MG63 (cell line): ENCODE results near the gene TNRC6C. TPM values are rescaled to one million over a fixed set of nuclear protein-coding genes. Genes with fewer than 3 reads are reported as not detected.
"Not testable (repeated sequence)": the region's sequence is repeated elsewhere in the genome, so short reads cannot be mapped to it uniquely, and the experiment has no call there.

Experiments used
- DNase-seq: peaks from one replicate; pipeline ENCODE4 v3.0.0-alpha.2; 2020
- H3K27me3 ChIP-seq: fragments of 250-450 bp; sonication (Bioruptor Pico); 2 replicates; pipeline ENCODE4 v1.5.1; 2020; ENCODE audit warnings: mild to moderate bottlenecking, moderate library complexity
- H3K36me3 ChIP-seq: fragments of 250-450 bp; sonication (Bioruptor Pico); 2 replicates; pipeline ENCODE4 v1.5.1; 2020; ENCODE audit warnings: mild to moderate bottlenecking, moderate library complexity
- H3K4me3 ChIP-seq: fragments of 250-450 bp; sonication (Bioruptor Pico); 2 replicates; pipeline ENCODE4 v1.5.1; 2020; ENCODE audit warnings: mild to moderate bottlenecking, moderate library complexity
- H3K9me3 ChIP-seq: fragments of 250-450 bp; sonication (Bioruptor Pico); 2 replicates; pipeline ENCODE4 v1.5.1; 2020; ENCODE audit warnings: mild to moderate bottlenecking, moderate library complexity
- total RNA-seq: library from RNA; depleted of rRNA; stranded (reverse); fragments of >200 nt; shearing (Covaris generic); gene quantifications from 2 replicates; pipeline ENCODE4 v1.2.3, GENCODE V29; 2014; ENCODE audit warnings: low replicate concordance

The TNRC6C gene
- total RNA-seq, 1 experiment from 2014 or later: 3.2 TPM

- Histone ChIP-seq H3K4me3 (no peak overlapping the region), H3K27me3 (no peaks in the 10 kb centered on the region), H3K36me3 (peaks cover 4% of the 10 kb centered on the region; the same call in 1 of the 2 replicates), H3K9me3 (peaks cover 2% of the 10 kb centered on the region)
- DNase-seq: no peak
Observed at GRCh38 chr17:78043031-78043430, 84.5 kb downstream of the TNRC6C start.

DNA sequence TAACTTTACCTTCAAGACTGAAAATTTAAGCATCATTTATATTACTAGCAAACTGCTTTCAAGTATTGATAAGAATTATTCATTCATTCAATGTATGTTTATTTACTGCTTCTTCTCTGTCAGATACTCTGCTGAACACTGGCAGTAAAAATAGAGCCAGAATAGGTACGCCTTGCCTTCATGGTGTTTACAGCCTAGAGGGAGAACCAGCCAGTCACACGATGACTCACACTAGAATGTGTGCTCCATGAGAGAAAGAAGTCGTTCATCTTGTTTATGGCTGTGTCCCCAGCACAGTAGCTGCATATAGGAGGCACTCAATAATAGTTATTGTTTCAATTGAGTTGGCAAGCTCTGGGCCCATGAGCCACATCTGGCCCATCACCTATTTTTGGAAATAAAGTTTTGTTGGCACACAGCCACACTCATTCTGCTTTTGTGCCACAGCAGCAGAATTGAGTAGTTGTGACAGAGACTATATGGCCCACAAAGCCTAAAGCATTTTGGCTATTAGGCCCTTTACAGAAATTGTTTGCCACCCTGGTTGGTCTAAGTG lies 85.9 kb downstream of the TNRC6C start:
- Histone ChIP-seq H3K4me3 (no peak overlapping the region), H3K36me3 (peaks cover 4% of the 10 kb centered on the region), H3K27me3 (no peaks in the 10 kb centered on the region), H3K9me3 (peaks cover 2% of the 10 kb centered on the region)
- DNase-seq: no peak

- H3K27me3 ChIP-seq: no peaks in the 10 kb centered on the region
- no peak for DNase-seq
- no peak overlapping the region for H3K4me3 ChIP-seq
- H3K36me3 ChIP-seq: peaks cover 13% of the 10 kb centered on the region
- H3K9me3 ChIP-seq: peaks cover 2% of the 10 kb centered on the region
Observed at GRCh38 chr17:78045316-78045715, 86.8 kb downstream of the TNRC6C start.

GRCh38 chr17:78046923-78047322 lies 88.4 kb downstream of the TNRC6C start:
- no peak for DNase-seq
- no peaks in the 10 kb centered on the region for H3K27me3 ChIP-seq
- no peak overlapping the region for H3K4me3 ChIP-seq
- H3K36me3 ChIP-seq: peaks cover 15% of the 10 kb centered on the region
- peaks cover 2% of the 10 kb centered on the region for H3K9me3 ChIP-seq

- no peak overlapping the region for H3K4me3 ChIP-seq
- no peak for DNase-seq
Observed at GRCh38 chr17:78048346-78049292, 90.1 kb downstream of the TNRC6C start.

GRCh38 chr17:78049609-78050008 lies 91.1 kb downstream of the TNRC6C start:
- no peak for DNase-seq
- Histone ChIP-seq H3K36me3 (peaks cover 11% of the 10 kb centered on the region), H3K27me3 (no peaks in the 10 kb centered on the region)

More at GRCh38 chr17:78048346-78049292, 90.1 kb downstream of the TNRC6C start:
- peaks cover 2% of the 10 kb centered on the region for H3K9me3 ChIP-seq
- H3K36me3 ChIP-seq: peaks cover 15% of the 10 kb centered on the region
- no peaks in the 10 kb centered on the region for H3K27me3 ChIP-seq

DNA sequence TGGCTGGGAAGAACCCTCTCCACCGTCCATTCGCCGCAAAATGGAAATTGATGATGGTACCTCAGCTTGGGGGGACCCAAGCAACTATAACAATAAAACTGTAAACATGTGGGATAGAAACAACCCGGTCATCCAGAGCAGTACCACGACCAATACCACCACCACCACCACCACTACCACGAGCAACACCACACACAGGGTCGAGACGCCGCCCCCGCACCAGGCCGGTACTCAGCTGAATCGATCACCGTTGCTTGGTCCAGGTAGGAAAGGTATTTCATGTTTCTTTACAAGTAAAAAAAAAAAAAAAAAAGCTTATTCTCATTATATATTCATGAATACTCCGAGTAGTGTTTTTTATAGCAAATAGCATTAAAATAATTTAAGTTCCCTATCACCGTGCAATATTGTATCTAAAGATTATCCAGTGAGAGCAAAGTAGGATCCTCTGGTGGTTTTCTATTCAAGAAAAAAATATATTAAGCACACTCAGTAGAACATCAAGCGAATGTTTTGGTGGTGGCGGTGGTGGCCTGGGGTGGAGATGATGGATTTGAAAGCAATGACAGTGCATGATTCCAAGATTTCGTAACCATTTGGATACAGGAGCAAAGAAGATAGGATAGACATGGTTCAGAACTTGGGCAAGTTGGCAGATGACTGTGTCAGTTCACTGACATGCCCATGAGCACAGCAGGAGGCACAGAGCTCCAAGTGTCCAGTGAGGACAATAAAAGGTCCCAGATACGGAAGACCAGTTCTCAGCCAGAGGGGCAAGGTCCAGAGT lies 92.9 kb downstream of the TNRC6C start:
- DNase-seq: no peak
- no peaks in the 10 kb centered on the region for H3K27me3 ChIP-seq
- peaks cover 11% of the 10 kb centered on the region for H3K36me3 ChIP-seq
- no peaks in the 10 kb centered on the region for H3K9me3 ChIP-seq
- no peak overlapping the region for H3K4me3 ChIP-seq

More at GRCh38 chr17:78049609-78050008, 91.1 kb downstream of the TNRC6C start:
- Histone ChIP-seq H3K4me3 (no peak overlapping the region), H3K9me3 (no peaks in the 10 kb centered on the region; the same call in 1 of the 2 replicates)

DNA sequence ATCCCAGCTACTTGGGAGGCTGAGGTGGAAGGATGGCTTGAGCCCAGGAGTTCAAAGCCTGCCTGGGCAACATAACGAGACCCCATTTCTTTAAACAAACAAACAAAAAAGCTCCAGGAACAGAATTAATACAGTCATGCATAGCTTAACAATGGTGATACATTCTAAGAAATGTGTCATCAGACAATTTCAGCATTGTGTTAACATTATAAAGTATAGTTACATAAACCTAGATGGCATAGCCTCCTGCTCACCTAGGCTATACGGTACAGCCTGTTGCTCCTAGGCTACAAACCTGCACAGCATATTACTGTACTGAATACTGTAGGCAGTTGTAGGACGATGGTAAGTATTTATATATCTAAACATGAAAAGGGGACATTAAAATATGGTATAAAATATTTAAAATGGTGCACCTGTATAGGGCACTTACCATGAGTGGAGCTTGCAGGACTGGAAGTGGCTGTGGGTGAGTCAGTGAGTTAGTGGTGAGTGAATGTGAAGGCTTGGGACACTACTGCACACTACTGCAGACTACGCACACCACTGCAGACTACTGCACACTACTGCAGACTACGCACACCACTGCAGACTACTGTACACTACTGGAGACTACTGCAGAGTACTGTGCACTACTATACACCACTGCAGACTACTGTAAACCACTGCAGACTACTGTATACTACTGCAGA lies 95.4 kb downstream of the TNRC6C start:
- peaks cover 11% of the 10 kb centered on the region for H3K36me3 ChIP-seq
- no peaks in the 10 kb centered on the region for H3K9me3 ChIP-seq
- no peak for DNase-seq
- H3K27me3 ChIP-seq: no peaks in the 10 kb centered on the region
- no peak overlapping the region for H3K4me3 ChIP-seq

- Histone ChIP-seq H3K36me3 (no peaks in the 10 kb centered on the region), H3K9me3 (no peaks in the 10 kb centered on the region), H3K27me3 (no peaks in the 10 kb centered on the region), H3K4me3 (no peak overlapping the region)
- DNase-seq: no peak
Observed at GRCh38 chr17:78057113-78057740, 98.7 kb downstream of the TNRC6C start.

GRCh38 chr17:78058001-78058400 lies 99.5 kb downstream of the TNRC6C start:
- DNase-seq: no peak
- no peaks in the 10 kb centered on the region for H3K9me3 ChIP-seq
- no peaks in the 10 kb centered on the region for H3K27me3 ChIP-seq
- no peaks in the 10 kb centered on the region for H3K36me3 ChIP-seq
- no peak overlapping the region for H3K4me3 ChIP-seq

DNA sequence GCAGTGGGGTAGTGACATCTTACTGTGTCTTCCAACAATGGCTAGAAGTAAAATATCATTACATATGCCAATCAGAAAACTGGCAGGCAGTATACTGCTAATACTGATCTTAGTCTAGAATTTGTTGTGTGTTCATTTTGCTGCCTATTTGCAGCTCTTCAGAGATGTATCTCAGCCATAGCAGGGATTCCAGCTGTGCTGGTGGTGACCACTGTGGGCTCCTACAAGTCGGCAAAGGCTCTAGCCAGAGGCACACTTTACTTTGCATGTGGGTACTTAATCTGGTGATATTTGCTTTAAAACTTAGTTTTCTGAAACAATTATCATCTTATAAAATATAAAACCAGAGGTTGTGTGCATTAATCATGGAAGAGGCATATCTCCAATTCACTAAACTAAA lies 100.1 kb downstream of the TNRC6C start:
- no peak for DNase-seq
- Histone ChIP-seq H3K27me3 (no peaks in the 10 kb centered on the region), H3K36me3 (no peaks in the 10 kb centered on the region), H3K9me3 (no peaks in the 10 kb centered on the region), H3K4me3 (no peak overlapping the region)

- Histone ChIP-seq H3K9me3 (no peaks in the 10 kb centered on the region), H3K4me3 (no peak overlapping the region), H3K36me3 (0 out of 2 replicates have a peak, but pooled peaks cover 1% of the 10 kb centered on the region), H3K27me3 (no peaks in the 10 kb centered on the region)
- DNase-seq: no peak
Observed at GRCh38 chr17:78062596-78062995, 104.1 kb downstream of the TNRC6C start.

DNA sequence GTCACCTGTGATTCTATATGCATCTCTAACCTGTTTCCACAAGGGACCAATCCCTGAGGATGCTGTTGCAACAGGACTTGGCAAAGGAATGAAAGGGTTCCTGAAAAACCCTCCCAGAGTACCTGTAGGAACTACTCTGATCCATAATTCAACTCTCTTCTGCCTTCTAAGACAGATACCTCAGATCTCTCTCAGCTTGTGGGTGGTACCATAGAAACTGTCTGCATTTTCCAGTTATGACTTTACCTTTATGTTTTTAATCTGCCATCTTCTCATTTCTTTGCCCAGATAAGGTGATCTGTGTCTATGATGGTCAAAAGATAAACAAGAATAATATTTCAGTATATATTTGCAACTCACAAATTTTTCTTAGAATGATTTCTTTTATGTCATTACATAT lies 105.0 kb downstream of the TNRC6C start:
- Histone ChIP-seq H3K36me3 (0 out of 2 replicates have a peak, but pooled peaks cover 3% of the 10 kb centered on the region), H3K9me3 (no peaks in the 10 kb centered on the region), H3K27me3 (no peaks in the 10 kb centered on the region), H3K4me3 (no peak overlapping the region)
- DNase-seq: no peak

GRCh38 chr17:78064708-78065107 lies 106.2 kb downstream of the TNRC6C start:
- H3K36me3 ChIP-seq: peaks cover 3% of the 10 kb centered on the region; the same call in 1 of the 2 replicates
- H3K27me3 ChIP-seq: no peaks in the 10 kb centered on the region
- no peak for DNase-seq
- no peak overlapping the region for H3K4me3 ChIP-seq
- no peaks in the 10 kb centered on the region for H3K9me3 ChIP-seq

DNA sequence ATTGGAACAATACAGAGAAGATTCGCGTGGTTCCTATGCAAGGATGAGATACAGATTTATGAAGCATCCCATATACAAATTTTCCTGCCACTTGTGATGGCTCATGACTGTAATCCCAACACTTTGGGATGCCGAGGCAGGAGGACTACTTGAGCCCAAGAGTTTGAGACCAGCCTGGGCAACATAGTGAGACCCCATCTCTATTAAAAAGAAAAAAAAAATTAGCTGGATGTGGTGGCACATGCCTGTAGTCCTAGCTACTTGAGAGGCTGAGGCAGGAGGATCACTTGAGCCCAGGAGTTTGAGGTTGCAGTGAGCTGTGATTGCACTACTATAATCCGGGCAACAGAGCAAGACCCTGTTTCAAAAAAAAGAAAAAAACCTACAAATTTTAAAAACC lies 108.5 kb downstream of the TNRC6C start:
- not testable (repeated sequence) for H3K4me3 ChIP-seq, H3K27me3 ChIP-seq, H3K36me3 ChIP-seq, H3K9me3 ChIP-seq, DNase-seq

DNA sequence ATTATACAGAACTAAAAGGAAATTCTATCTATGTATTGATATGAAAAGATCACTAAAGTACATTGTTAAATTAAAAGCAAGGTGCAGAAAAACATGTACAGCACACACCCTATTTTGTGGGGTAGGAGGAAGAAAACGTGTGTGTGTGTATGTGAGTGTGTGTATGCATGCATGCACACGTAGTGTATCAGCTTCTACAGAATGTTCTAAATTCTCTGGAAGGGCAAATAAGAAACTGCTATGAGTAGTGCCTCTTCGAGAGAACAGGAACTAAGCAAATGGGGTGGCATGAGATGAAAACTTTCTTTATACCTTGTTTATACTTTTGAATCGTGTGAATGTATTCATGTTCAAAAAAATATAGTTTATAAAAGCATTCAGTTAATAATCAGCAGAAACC lies 111.2 kb downstream of the TNRC6C start:
- peaks cover 21% of the 10 kb centered on the region for H3K36me3 ChIP-seq
- no peaks in the 10 kb centered on the region for H3K9me3 ChIP-seq
- H3K4me3 ChIP-seq: no peak overlapping the region
- H3K27me3 ChIP-seq: no peaks in the 10 kb centered on the region
- DNase-seq: no peak
